HepG2 (cell line): ENCODE measurements around the gene CFAP61. TPM values are rescaled to one million over a fixed set of nuclear protein-coding genes. Genes with fewer than 3 reads are reported as not detected.

Experiments
- ATAC-seq: fragments of 200-7000 bp; cut with Tn5 transposase; 3 replicates; pipeline ENCODE4 v1.9.1; 2020; ENCODE audit warnings: mild to moderate bottlenecking, moderate library complexity
- BruUV-seq: library from RNA; stranded (reverse); fragments of 400-500 nt; replicated peaks from 2 replicates; lab custom pipeline; 2021; lab: Mats Ljungman, UMichigan
- CTCF ChIA-PET: fragments of 300-600 bp; formaldehyde crosslinking; extraction: SDS; loops from one replicate; lab custom pipeline; 2021; ENCODE audit warnings: low total read pairs, inconsistent platforms, low intra/inter-chr PET ratio; lab: Yijun Ruan, JAX
- POLR2A ChIA-PET: fragments of 350-600 bp; sonication (Branson Sonifier 250); formaldehyde crosslinking; loops from one replicate; lab custom pipeline; 2020; ENCODE audit warnings: antibody characterized with exemption, inconsistent platforms; lab: Yijun Ruan, JAX
- DNase-seq: peaks from one replicate; pipeline ENCODE4 v3.0.0-alpha.2; 2015; ENCODE audit warnings: low spot score
- FAIRE-seq: peaks from 3 replicates; lab custom pipeline; 2011; peaks lifted over from hg19 to GRCh38; lab: Jason Lieb, UNC
- H2AFZ ChIP-seq: one replicate; pipeline ENCODE4 v1.6.1; 2011; ENCODE audit warnings: low read length, inconsistent platforms
- H3K27ac ChIP-seq: fragments of 300-600 bp; 3 replicates; pipeline ENCODE4 v1.8.0; 2011; ENCODE audit warnings: mixed run types, mild to moderate bottlenecking, mixed read lengths, low read length, inconsistent platforms; ENCODE audit not compliant: insufficient read depth; ENCODE audit errors: extremely low read length
- H3K27me3 ChIP-seq, 2 experiments: fragments of 200-600 bp in 1 of 2; 2 replicates in 1 of 2; 3 replicates in 1 of 2; pipeline versions ENCODE4 v1.6.0 to v1.8.0; 2011; ENCODE audit warnings: low read length in 2 of 2, mild to moderate bottlenecking in 2 of 2, moderate library complexity in 2 of 2, inconsistent platforms in 1 of 2; ENCODE audit not compliant: insufficient read depth in 2 of 2, control insufficient read depth in 1 of 2
- H3K36me3 ChIP-seq, 2 experiments: fragments of 200-600 bp in 1 of 2; replicated peaks in 1 of 2; 2 replicates in 1 of 2; 3 replicates in 1 of 2; pipeline versions ENCODE4 v1.5.1 to v1.8.0; 2011; ENCODE audit warnings: low read length in 2 of 2, inconsistent platforms in 1 of 2; ENCODE audit not compliant: insufficient read depth in 2 of 2, control insufficient read depth in 1 of 2
- H3K4me1 ChIP-seq: 2 replicates; pipeline ENCODE4 v1.5.1; 2012; ENCODE audit warnings: low read length, inconsistent platforms; ENCODE audit not compliant: insufficient read depth
- H3K4me2 ChIP-seq: 2 replicates; pipeline ENCODE4 v1.6.0; 2011; ENCODE audit warnings: low read depth, low read length, inconsistent platforms
- H3K4me3 ChIP-seq, 3 experiments: fragments of 200-600 bp in 1 of 3; sonication (generic), shearing (Covaris generic) in 1 of 3; replicated peaks in 1 of 3; 2 replicates each; pipeline ENCODE4 v1.5.1; 2011 to 2016; ENCODE audit warnings: low read length in 3 of 3, inconsistent platforms in 2 of 3, low read depth in 2 of 3, mild to moderate bottlenecking in 2 of 3, control low read depth in 1 of 3, mixed read lengths in 1 of 3; ENCODE audit not compliant: insufficient read depth in 1 of 3
- H3K79me2 ChIP-seq: one replicate; pipeline ENCODE4 v1.6.1; 2011; ENCODE audit warnings: low read length, inconsistent platforms; ENCODE audit not compliant: insufficient read depth
- H3K9ac ChIP-seq: 2 replicates; pipeline ENCODE4 v1.6.0; 2011; ENCODE audit warnings: mild to moderate bottlenecking, low read depth, low read length, inconsistent platforms; ENCODE audit not compliant: insufficient read depth
- H3K9me3 ChIP-seq: 2 replicates; pipeline ENCODE4 v1.5.1; 2012; ENCODE audit warnings: mild to moderate bottlenecking, low read length
- H4K20me1 ChIP-seq: 2 replicates; pipeline ENCODE4 v1.6.0; 2011; ENCODE audit warnings: inconsistent platforms, mild to moderate bottlenecking, low read length, moderate library complexity; ENCODE audit not compliant: insufficient read depth
- GTF2F1 ChIP-seq: fragments of 150-350 bp; IDR thresholded peaks from 2 replicates; pipeline ENCODE4 v1.6.1; 2014; ENCODE audit warnings: low read length
- HBP1 ChIP-seq: IDR thresholded peaks from 2 replicates; pipeline ENCODE4 v1.6.1; 2016; ENCODE audit warnings: low read depth, control low read depth
- KIAA2018 ChIP-seq: sonication (generic); formaldehyde crosslinking; IDR thresholded peaks from 2 replicates; pipeline ENCODE4 v1.5.0; 2020; ENCODE audit warnings: mild to moderate bottlenecking, missing genetic modification reagents, borderline replicate concordance
- MEIS2 ChIP-seq: sonication (generic); formaldehyde crosslinking; IDR thresholded peaks from 2 replicates; pipeline ENCODE4 v1.9.0; 2021; ENCODE audit warnings: mild to moderate bottlenecking, missing genetic modification reagents
- MTF1 ChIP-seq: sonication (generic); formaldehyde crosslinking; IDR thresholded peaks from 2 replicates; pipeline ENCODE4 v1.5.0; 2020; ENCODE audit warnings: missing genetic modification reagents
- NCOA1 ChIP-seq: sonication (generic); formaldehyde crosslinking; IDR thresholded peaks from 2 replicates; pipeline ENCODE4 v1.9.0; 2021; ENCODE audit warnings: missing genetic modification reagents
- NFE2L2 ChIP-seq: fragments of 150-350 bp; IDR thresholded peaks from 2 replicates; pipeline ENCODE4 v1.6.1; 2014; ENCODE audit warnings: low read length
- WGBS: methylation state at CpG from one replicate; pipeline ENCODE4 v1.1.6; 2017; ENCODE audit warnings: low lambda C conversion rate; 5-methylcytosine and 5-hydroxymethylcytosine counted together
- in situ Hi-C: cut with HindIII; loops from 2 replicates; pipeline ENCODE4 v1.10.0; 2017; ENCODE audit warnings: low pct_unique_long_range_greater_than_20kb; ENCODE audit not compliant: extremely low pct_ligation_motif_present
- intact Hi-C: fragments of 100-400 bp; cut with micrococcal nuclease; formaldehyde crosslinking; loops from one replicate; pipeline ENCODE4 v1.10.0; 2022; ENCODE audit not compliant: unreplicated experiment
- polyA plus RNA-seq, 8 experiments: library from polyadenylated mRNA; depleted of rRNA in 3 of 8; stranded (reverse) in 7 of 8; unstranded in 1 of 8; fragments of >200 nt; fragmentation: Illumina TruSeq in 4 of 8; extraction: Trizol in 4 of 8; gene quantifications; 2 replicates each; pipeline versions ENCODE4 v1.2.1 to v1.2.3, GENCODE V29; 2011 to 2016; ENCODE audit warnings: low read depth in 4 of 8, missing spikeins in 1 of 8, mixed read lengths in 1 of 8; ENCODE audit not compliant: insufficient read depth in 1 of 8
- total RNA-seq, 5 experiments: library from RNA; depleted of rRNA; stranded (reverse); fragments of >200 nt; fragmentation: Illumina TruSeq; extraction: Trizol; gene quantifications; 2 replicates each; pipeline ENCODE4 v1.2.3, GENCODE V29; 2016; ENCODE audit warnings: low read depth in 1 of 5

The CFAP61 gene
- total and polyA plus RNA-seq, 2 of the 13 experiments (the other 11 are each of a cell fraction or from before 2014, with no cell fraction given), result 0.27 TPM; not detected in 1

GRCh38 chr20:20391115-20391514, 338.8 kb downstream of the CFAP61 start (continued):
- no peak for TF ChIP-seq KIAA2018 (CRISPR knock-in tag)

GRCh38 chr20:20391766-20392165, 339.4 kb downstream of the CFAP61 start:
- H4K20me1 ChIP-seq, result no peaks in the 10 kb centered on the region
- BruUV-seq, result no TSS peak
- no peak for ATAC-seq
- no peak overlapping the region for H3K4me3 ChIP-seq
- peaks cover 8% of the 10 kb centered on the region for H3K4me1 ChIP-seq
- H3K27me3 ChIP-seq, result no peaks in the 10 kb centered on the region
- no peak for TF ChIP-seq HBP1 (CRISPR knock-in tag)
- no peak for TF ChIP-seq NFE2L2
- TF ChIP-seq MTF1 (CRISPR knock-in tag), result no peak
- no peak for TF ChIP-seq MEIS2 (CRISPR knock-in tag)
- no peak for TF ChIP-seq NCOA1 (CRISPR knock-in tag)
- no peak for TF ChIP-seq GTF2F1
- no peak overlapping the region for H3K27ac ChIP-seq
- 94% methylated on average over 13 of the region's 13 CpGs for WGBS
- no peak overlapping the region for H3K9ac ChIP-seq
- H3K4me2 ChIP-seq, result no peak overlapping the region
- DNase-seq, result no peak
- H3K9me3 ChIP-seq, result no peaks in the 10 kb centered on the region
- POLR2A ChIA-PET, result no interaction called here
- H3K79me2 ChIP-seq, result no peaks in the 10 kb centered on the region
- in situ Hi-C loops, result no loop called here
- intact Hi-C loops, result no loop called here
- peaks cover 2% of the 10 kb centered on the region in 2 experiments; a peak in 1 of 5 replicates for H3K36me3 ChIP-seq
- CTCF ChIA-PET, result no interaction called here
- H2AFZ ChIP-seq, result no peak overlapping the region
- FAIRE-seq, result no peak
